ENCODE results near the gene RNASE13. TPM values are rescaled to one million over a fixed set of nuclear protein-coding genes. Genes with fewer than 3 reads are reported as not detected.

Gene RNASE13
- total and polyA plus RNA-seq, 2 experiments from 2014 or later, result not detected

DNA sequence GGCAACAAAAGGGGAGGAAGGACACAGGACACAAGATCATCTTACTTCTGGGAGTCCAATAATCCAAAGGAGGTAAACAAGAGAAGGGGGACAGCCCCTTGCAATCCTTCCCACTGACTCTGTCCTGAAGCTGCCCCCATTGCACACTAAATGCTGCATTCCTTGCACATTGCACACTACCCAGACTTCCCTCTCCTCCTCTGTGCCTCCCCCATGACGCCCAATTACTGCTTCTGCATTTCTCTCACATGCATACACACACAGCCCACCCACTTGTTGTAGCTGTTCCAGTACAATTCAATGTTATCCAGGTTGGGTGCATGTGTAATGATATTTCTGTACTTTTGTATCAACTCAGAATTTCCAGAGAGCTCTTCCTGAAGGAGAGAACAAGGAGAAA, 15.2 kb downstream of the RNASE13 start (continued):
- TF ChIP-seq, protein P1, sequence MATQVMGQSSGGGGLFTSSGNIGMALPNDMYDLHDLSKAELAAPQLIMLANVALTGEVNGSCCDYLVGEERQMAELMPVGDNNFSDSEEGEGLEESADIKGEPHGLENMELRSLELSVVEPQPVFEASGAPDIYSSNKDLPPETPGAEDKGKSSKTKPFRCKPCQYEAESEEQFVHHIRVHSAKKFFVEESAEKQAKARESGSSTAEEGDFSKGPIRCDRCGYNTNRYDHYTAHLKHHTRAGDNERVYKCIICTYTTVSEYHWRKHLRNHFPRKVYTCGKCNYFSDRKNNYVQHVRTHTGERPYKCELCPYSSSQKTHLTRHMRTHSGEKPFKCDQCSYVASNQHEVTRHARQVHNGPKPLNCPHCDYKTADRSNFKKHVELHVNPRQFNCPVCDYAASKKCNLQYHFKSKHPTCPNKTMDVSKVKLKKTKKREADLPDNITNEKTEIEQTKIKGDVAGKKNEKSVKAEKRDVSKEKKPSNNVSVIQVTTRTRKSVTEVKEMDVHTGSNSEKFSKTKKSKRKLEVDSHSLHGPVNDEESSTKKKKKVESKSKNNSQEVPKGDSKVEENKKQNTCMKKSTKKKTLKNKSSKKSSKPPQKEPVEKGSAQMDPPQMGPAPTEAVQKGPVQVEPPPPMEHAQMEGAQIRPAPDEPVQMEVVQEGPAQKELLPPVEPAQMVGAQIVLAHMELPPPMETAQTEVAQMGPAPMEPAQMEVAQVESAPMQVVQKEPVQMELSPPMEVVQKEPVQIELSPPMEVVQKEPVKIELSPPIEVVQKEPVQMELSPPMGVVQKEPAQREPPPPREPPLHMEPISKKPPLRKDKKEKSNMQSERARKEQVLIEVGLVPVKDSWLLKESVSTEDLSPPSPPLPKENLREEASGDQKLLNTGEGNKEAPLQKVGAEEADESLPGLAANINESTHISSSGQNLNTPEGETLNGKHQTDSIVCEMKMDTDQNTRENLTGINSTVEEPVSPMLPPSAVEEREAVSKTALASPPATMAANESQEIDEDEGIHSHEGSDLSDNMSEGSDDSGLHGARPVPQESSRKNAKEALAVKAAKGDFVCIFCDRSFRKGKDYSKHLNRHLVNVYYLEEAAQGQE (IDR thresholded peaks at IDR 0.05; ENCODE audit: unreplicated experiment), result no peak
- no peak for TF ChIP-seq EZH2 (IDR thresholded peaks at IDR 0.05; ENCODE audit: low read depth, unreplicated experiment)
- TF ChIP-seq NANOG (IDR thresholded peaks at IDR 0.05; ENCODE audit: borderline replicate concordance), result no peak
- TF ChIP-seq ZNF114 (CRISPR knock-in tag; IDR thresholded peaks at IDR 0.05), result no peak
- TF ChIP-seq POLR2AphosphoS5 (IDR thresholded peaks at IDR 0.05; ENCODE audit: low read depth), result no peak

DNA sequence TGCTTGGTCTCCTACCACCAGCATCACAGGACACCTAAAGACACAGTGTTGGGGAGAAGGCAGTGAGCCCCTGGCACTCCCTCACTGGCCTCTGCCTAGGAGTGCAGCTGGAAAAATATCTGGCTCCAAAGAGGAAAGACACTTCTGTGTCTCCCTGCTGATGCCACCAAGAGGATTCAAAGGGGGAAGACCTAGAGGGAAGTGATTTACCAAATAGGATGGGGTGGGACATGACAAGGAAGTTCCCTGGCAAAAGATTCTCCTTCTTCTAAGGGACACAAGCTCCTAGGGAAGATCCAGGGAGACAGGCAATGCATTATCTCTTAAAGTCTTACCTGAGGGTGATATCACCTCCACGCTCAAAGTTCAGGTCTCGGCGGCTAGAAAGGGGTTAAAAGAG, 15.8 kb downstream of the RNASE13 start:
- Histone ChIP-seq H3F3A (replicated peaks; ENCODE audit: low read depth) (no peaks in the 10 kb centered on the region), H3K4me3 (no peak overlapping the region), H3K9me2 (ENCODE audit: insufficient read depth) (no peaks in the 10 kb centered on the region), H3K4me1 (ENCODE audit: insufficient read depth) (peaks cover 17% of the 10 kb centered on the region), H3K79me2 (replicated peaks; ENCODE audit: insufficient read depth) (no peaks in the 10 kb centered on the region; the same call in 1 of the 2 replicates), H4K20me1 (replicated peaks; ENCODE audit: insufficient read depth) (no peaks in the 10 kb centered on the region), H3K4me2 (no peak overlapping the region), H2AFZ (no peak overlapping the region), H3K27ac (ENCODE audit: low read depth) (no peak overlapping the region), H3K36me3 (ENCODE audit: insufficient read depth) (no peaks in the 10 kb centered on the region), H3K27me3 (ENCODE audit: insufficient read depth) (peaks cover 16% of the 10 kb centered on the region)
- no peaks in the 10 kb centered on the region; the same call in 2 of the 3 replicates for H3K9me3 Mint-ChIP-seq
- no peak overlapping the region for H3K4me3 Mint-ChIP-seq
- H3K4me1 Mint-ChIP-seq, result peaks cover 25% of the 10 kb centered on the region
- no peak overlapping the region for H3K27ac Mint-ChIP-seq
- peaks cover 18% of the 10 kb centered on the region for H3K27me3 Mint-ChIP-seq (ENCODE audit: insufficient read depth, low read depth, poor library complexity)
- DNase-seq (ENCODE audit: low spot score) (no peak), ATAC-seq (no peak)
- H3K36me3 Mint-ChIP-seq (ENCODE audit: low read depth), result peaks cover 19% of the 10 kb centered on the region
- TF ChIP-seq EZH2phosphoT487 (IDR thresholded peaks at IDR 0.05; ENCODE audit: unreplicated experiment) (no peak), POLR2AphosphoS5 (IDR thresholded peaks at IDR 0.05; ENCODE audit: low read depth) (no peak), ZNF331 (CRISPR knock-in tag; IDR thresholded peaks at IDR 0.05; ENCODE audit: low read depth) (no peak), ZNF114 (CRISPR knock-in tag; IDR thresholded peaks at IDR 0.05) (no peak), STAT1 (IDR thresholded peaks at IDR 0.05; ENCODE audit: unreplicated experiment) (no peak), EZH2 (IDR thresholded peaks at IDR 0.05; ENCODE audit: low read depth, unreplicated experiment) (no peak)
- TF ChIP-seq, protein P2, sequence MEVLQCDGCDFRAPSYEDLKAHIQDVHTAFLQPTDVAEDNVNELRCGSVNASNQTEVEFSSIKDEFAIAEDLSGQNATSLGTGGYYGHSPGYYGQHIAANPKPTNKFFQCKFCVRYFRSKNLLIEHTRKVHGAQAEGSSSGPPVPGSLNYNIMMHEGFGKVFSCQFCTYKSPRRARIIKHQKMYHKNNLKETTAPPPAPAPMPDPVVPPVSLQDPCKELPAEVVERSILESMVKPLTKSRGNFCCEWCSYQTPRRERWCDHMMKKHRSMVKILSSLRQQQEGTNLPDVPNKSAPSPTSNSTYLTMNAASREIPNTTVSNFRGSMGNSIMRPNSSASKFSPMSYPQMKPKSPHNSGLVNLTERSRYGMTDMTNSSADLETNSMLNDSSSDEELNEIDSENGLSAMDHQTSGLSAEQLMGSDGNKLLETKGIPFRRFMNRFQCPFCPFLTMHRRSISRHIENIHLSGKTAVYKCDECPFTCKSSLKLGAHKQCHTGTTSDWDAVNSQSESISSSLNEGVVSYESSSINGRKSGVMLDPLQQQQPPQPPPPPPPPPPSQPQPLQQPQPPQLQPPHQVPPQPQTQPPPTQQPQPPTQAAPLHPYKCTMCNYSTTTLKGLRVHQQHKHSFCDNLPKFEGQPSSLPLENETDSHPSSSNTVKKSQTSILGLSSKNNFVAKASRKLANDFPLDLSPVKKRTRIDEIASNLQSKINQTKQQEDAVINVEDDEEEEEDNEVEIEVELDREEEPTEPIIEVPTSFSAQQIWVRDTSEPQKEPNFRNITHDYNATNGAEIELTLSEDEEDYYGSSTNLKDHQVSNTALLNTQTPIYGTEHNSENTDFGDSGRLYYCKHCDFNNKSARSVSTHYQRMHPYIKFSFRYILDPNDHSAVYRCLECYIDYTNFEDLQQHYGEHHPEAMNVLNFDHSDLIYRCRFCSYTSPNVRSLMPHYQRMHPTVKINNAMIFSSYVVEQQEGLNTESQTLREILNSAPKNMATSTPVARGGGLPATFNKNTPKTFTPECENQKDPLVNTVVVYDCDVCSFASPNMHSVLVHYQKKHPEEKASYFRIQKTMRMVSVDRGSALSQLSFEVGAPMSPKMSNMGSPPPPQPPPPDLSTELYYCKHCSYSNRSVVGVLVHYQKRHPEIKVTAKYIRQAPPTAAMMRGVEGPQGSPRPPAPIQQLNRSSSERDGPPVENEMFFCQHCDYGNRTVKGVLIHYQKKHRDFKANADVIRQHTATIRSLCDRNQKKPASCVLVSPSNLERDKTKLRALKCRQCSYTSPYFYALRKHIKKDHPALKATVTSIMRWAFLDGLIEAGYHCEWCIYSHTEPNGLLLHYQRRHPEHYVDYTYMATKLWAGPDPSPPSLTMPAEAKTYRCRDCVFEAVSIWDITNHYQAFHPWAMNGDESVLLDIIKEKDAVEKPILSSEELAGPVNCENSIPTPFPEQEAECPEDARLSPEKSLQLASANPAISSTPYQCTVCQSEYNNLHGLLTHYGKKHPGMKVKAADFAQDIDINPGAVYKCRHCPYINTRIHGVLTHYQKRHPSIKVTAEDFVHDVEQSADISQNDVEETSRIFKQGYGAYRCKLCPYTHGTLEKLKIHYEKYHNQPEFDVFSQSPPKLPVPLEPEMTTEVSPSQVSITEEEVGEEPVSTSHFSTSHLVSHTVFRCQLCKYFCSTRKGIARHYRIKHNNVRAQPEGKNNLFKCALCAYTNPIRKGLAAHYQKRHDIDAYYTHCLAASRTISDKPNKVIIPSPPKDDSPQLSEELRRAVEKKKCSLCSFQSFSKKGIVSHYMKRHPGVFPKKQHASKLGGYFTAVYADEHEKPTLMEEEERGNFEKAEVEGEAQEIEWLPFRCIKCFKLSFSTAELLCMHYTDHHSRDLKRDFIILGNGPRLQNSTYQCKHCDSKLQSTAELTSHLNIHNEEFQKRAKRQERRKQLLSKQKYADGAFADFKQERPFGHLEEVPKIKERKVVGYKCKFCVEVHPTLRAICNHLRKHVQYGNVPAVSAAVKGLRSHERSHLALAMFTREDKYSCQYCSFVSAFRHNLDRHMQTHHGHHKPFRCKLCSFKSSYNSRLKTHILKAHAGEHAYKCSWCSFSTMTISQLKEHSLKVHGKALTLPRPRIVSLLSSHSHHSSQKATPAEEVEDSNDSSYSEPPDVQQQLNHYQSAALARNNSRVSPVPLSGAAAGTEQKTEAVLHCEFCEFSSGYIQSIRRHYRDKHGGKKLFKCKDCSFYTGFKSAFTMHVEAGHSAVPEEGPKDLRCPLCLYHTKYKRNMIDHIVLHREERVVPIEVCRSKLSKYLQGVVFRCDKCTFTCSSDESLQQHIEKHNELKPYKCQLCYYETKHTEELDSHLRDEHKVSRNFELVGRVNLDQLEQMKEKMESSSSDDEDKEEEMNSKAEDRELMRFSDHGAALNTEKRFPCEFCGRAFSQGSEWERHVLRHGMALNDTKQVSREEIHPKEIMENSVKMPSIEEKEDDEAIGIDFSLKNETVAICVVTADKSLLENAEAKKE (CRISPR knock-in tag; IDR thresholded peaks at IDR 0.05), result no peak
- TF ChIP-seq, protein P1 (IDR thresholded peaks at IDR 0.05; ENCODE audit: unreplicated experiment), result no peak
- TF ChIP-seq, protein P3, sequence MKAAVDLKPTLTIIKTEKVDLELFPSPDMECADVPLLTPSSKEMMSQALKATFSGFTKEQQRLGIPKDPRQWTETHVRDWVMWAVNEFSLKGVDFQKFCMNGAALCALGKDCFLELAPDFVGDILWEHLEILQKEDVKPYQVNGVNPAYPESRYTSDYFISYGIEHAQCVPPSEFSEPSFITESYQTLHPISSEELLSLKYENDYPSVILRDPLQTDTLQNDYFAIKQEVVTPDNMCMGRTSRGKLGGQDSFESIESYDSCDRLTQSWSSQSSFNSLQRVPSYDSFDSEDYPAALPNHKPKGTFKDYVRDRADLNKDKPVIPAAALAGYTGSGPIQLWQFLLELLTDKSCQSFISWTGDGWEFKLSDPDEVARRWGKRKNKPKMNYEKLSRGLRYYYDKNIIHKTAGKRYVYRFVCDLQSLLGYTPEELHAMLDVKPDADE (IDR thresholded peaks at IDR 0.05), result no peak
